Brain microvascular endothelial cell (primary cell): ENCODE data around the gene C1orf226.

Source experiments
- DNase-seq: peaks from one replicate; pipeline ENCODE4 v3.0.0-alpha.2; 2020
- H3K27ac ChIP-seq: fragments of 250-450 bp; sonication (Bioruptor Pico); 2 replicates; pipeline ENCODE4 v1.5.1; 2020; ENCODE audit warnings: mild to moderate bottlenecking, moderate library complexity
- H3K27me3 ChIP-seq: fragments of 250-450 bp; sonication (Bioruptor Pico); replicated peaks from 2 replicates; pipeline ENCODE4 v1.5.1; 2020; ENCODE audit warnings: mild to moderate bottlenecking
- H3K36me3 ChIP-seq: fragments of 250-450 bp; sonication (Bioruptor Pico); replicated peaks from 2 replicates; pipeline ENCODE4 v1.5.1; 2020; ENCODE audit warnings: mild to moderate bottlenecking
- H3K4me3 ChIP-seq: 2 replicates; pipeline ENCODE4 v1.5.1; 2011; ENCODE audit warnings: low read depth, mild to moderate bottlenecking, control low read depth, low read length, moderate library complexity
- CTCF ChIP-seq: IDR thresholded peaks from 2 replicates; pipeline ENCODE4 v1.5.1; 2011; ENCODE audit warnings: low read depth, mild to moderate bottlenecking, moderate library complexity, low read length, control low read depth, inconsistent platforms; ENCODE audit errors: missing control alignments
- in situ Hi-C: cut with HindIII; loops from 2 replicates; pipeline ENCODE4 v1.10.0; 2017; ENCODE audit warnings: low sequenced_read_pairs, low pct_ligation_motif_present

C1orf226 gene

GRCh38 chr1:162381383-162381782, at the start of gene C1orf226:
Gene C1orf226 (plus strand): TSS chr1:162381728. CDS start chr1:162381902, 174 bp downstream.
- Histone ChIP-seq H3K27me3 (no peaks in the 10 kb centered on the region), H3K36me3 (no peaks in the 10 kb centered on the region), H3K27ac (no peak within 1 kb of the TSS), H3K4me3 (no peak within 1 kb of the TSS)
- in situ Hi-C loops: no loop called here
- no peak for DNase-seq
- TF ChIP-seq CTCF: no peak

GRCh38 chr1:162333991-162334390, 47.5 kb upstream of the C1orf226 start:
- H3K27ac ChIP-seq: no peak overlapping the region
- no peaks in the 10 kb centered on the region for H3K36me3 ChIP-seq
- no peak for TF ChIP-seq CTCF
- no peak for DNase-seq
- no peaks in the 10 kb centered on the region for H3K27me3 ChIP-seq
- in situ Hi-C loops: no loop called here
- no peak overlapping the region for H3K4me3 ChIP-seq

- Histone ChIP-seq H3K27ac (no peak overlapping the region), H3K36me3 (no peaks in the 10 kb centered on the region), H3K4me3 (no peak overlapping the region), H3K27me3 (no peaks in the 10 kb centered on the region)
- in situ Hi-C loops: no loop called here
- TF ChIP-seq CTCF: no peak
- DNase-seq: no peak
Measured at GRCh38 chr1:162335126-162335525, 46.4 kb upstream of the C1orf226 start.

GRCh38 chr1:162336621-162337285, 44.8 kb upstream of the C1orf226 start:
- Histone ChIP-seq H3K36me3 (no peaks in the 10 kb centered on the region), H3K27me3 (no peaks in the 10 kb centered on the region), H3K27ac (no peak overlapping the region), H3K4me3 (no peak overlapping the region)
- no peak for DNase-seq
- TF ChIP-seq CTCF: no peak
- in situ Hi-C loops: no loop called here

- H3K4me3 ChIP-seq: no peak overlapping the region
- no peak for DNase-seq
- no peaks in the 10 kb centered on the region for H3K27me3 ChIP-seq
- no peak for TF ChIP-seq CTCF
- H3K36me3 ChIP-seq: no peaks in the 10 kb centered on the region
- in situ Hi-C loops: no loop called here
- H3K27ac ChIP-seq: no peak overlapping the region
Measured at GRCh38 chr1:162342452-162342983, 39.0 kb upstream of the C1orf226 start.

- H3K27me3 ChIP-seq: no peaks in the 10 kb centered on the region
- H3K4me3 ChIP-seq: no peak overlapping the region
- in situ Hi-C loops: no loop called here
- no peak for DNase-seq
- no peaks in the 10 kb centered on the region for H3K36me3 ChIP-seq
- H3K27ac ChIP-seq: no peak overlapping the region
- no peak for TF ChIP-seq CTCF
Measured at GRCh38 chr1:162343470-162343869, 38.1 kb upstream of the C1orf226 start.
